ENCODE measurements around the gene ASZ1.

ASZ1 gene

GRCh38 chr7:117459735-117460134 is 32.4 kb upstream of the ASZ1 start:
- TF ChIP-seq CTCF (IDR thresholded peaks at IDR 0.05; ENCODE audit: low read depth, low read length) (no peak), MYC (IDR thresholded peaks at IDR 0.05; ENCODE audit: low read depth, low read length) (no peak), POLR2A (IDR thresholded peaks at IDR 0.05; ENCODE audit: extremely low read depth, insufficient read length) (no peak)
- TF ChIP-seq, protein P1, sequence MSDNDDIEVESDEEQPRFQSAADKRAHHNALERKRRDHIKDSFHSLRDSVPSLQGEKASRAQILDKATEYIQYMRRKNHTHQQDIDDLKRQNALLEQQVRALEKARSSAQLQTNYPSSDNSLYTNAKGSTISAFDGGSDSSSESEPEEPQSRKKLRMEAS (IDR thresholded peaks at IDR 0.05; ENCODE audit: low read depth, low read length) = no peak
- H3K4me3 ChIP-seq (ENCODE audit: low read depth, low read length) = no peak overlapping the region
- DNase-seq (ENCODE audit: low read depth) = no peak

DNA sequence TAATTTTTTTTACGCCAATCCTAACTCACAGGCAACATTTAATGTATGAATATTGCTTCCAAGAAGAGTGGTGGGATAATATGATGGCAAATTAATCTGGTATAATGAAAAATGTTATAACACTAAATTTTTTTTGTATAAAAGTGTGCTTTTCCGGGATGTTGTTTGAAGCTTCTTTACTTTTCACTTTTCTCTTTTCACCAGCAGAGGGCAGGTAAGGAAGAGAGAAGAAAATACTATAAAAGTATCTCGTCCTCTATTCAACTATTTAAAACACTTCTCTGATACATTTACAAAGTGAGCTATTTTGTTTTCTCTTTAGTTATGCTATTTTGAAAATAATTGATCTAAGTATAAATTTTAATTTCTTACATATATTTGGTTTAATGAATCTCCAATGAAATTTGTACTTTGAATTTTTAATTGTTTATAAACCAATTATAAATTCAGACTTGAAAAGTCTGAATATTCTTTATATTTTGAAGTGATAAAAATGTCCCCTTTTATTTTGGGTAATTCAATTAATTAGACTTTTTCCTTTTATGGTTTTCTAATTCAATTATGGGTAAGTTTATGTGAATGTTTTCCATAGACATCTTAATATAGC is 31.8 kb upstream of the ASZ1 start:
- TF ChIP-seq CTCF (IDR thresholded peaks at IDR 0.05; ENCODE audit: low read depth, low read length) (peak; percentile 60), MYC (IDR thresholded peaks at IDR 0.05; ENCODE audit: low read depth, low read length) (no peak)
- TF ChIP-seq, protein P1 (IDR thresholded peaks at IDR 0.05; ENCODE audit: low read depth, low read length) = no peak
- no peak overlapping the region for H3K4me3 ChIP-seq (ENCODE audit: low read depth, low read length)
- peak; percentile 38 for DNase-seq (ENCODE audit: low read depth)

DNA sequence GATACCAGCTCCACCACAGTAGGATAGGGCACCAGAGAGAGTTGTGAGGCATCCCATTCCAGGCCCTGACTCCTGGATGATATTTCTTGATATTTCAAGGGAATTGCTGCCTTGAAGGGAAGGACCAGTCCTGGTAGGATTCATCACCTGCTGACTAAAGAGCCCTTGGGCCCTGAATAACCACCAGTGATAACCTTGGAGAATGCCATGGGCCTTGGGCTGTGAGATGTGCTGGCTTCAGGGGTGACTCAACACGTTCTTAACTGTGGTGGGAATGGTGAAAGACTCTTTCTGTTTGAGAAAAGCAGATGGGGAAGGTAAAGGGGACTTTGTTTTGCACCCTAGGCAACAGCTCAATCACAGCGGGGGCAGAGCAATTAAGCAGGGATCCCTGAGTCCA is 21.4 kb upstream of the ASZ1 start:
- no peak for DNase-seq (ENCODE audit: low read depth)
- H3K4me3 ChIP-seq (ENCODE audit: low read depth, low read length) = no peak overlapping the region
- TF ChIP-seq MYC (IDR thresholded peaks at IDR 0.05; ENCODE audit: low read depth, low read length) (no peak), CTCF (IDR thresholded peaks at IDR 0.05; ENCODE audit: low read depth, low read length) (no peak), POLR2A (IDR thresholded peaks at IDR 0.05; ENCODE audit: extremely low read depth, insufficient read length) (no peak)
- TF ChIP-seq, protein P1 (IDR thresholded peaks at IDR 0.05; ENCODE audit: low read depth, low read length) = no peak

DNA sequence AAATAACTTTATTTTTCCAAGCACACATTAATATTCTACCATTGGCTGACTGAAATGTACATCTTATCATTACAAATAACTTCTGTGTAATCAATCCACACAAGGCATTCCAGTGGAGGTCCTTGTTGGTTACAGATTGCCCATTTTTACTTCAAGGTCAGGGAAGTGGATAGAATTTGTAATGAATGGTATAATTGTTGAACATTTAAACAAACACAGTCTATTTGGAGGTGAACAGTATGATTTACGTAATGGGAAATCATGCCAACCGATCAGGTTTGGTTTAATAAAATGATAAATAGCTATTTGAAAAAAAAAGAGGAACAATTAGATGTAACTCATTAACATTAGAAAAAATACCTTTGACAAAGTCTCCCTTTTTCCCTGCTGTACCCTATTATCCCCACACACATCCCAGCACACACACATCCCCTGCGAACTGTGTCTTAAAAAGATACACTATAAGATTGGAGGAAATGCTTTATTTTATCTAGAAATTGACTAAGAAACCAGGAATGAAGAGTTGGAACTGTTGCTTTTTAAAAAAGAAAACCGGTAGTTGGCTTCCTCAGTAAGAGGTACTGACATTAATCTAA is 19.0 kb upstream of the ASZ1 start:
- TF ChIP-seq, protein P1 (IDR thresholded peaks at IDR 0.05; ENCODE audit: low read depth, low read length) = no peak
- TF ChIP-seq POLR2A (IDR thresholded peaks at IDR 0.05; ENCODE audit: extremely low read depth, insufficient read length) (no peak), MYC (IDR thresholded peaks at IDR 0.05; ENCODE audit: low read depth, low read length) (no peak), CTCF (IDR thresholded peaks at IDR 0.05; ENCODE audit: low read depth, low read length) (no peak)
- DNase-seq (ENCODE audit: low read depth) = no peak
- H3K4me3 ChIP-seq (ENCODE audit: low read depth, low read length) = no peak overlapping the region

GRCh38 chr7:117445206-117445605 is 17.9 kb upstream of the ASZ1 start:
- no peak overlapping the region for H3K4me3 ChIP-seq (ENCODE audit: low read depth, low read length)
- DNase-seq (ENCODE audit: low read depth) = no peak
- no peak for TF ChIP-seq POLR2A (IDR thresholded peaks at IDR 0.05; ENCODE audit: extremely low read depth, insufficient read length)
- TF ChIP-seq MYC (IDR thresholded peaks at IDR 0.05; ENCODE audit: low read depth, low read length) = no peak
- TF ChIP-seq, protein P1 (IDR thresholded peaks at IDR 0.05; ENCODE audit: low read depth, low read length) = no peak
- TF ChIP-seq CTCF (IDR thresholded peaks at IDR 0.05; ENCODE audit: low read depth, low read length) = no peak

All from NB4 (cell line).